ENCODE measurements around the gene SORCS2. TPM values are rescaled to one million over a fixed set of nuclear protein-coding genes. Genes with fewer than 3 reads are reported as not detected.
A peak's percentile ranks its signal among the peaks of the same experiment; 100 is the strongest.

Gene SORCS2
- total RNA-seq, 4 donors from 2014 or later: 2.0 to 7.4 (median 3.6) TPM

GRCh38 chr4:7189066-7189465, 3.3 kb upstream of the SORCS2 start:
- ATAC-seq: no peak
- no peaks in the 10 kb centered on the region for H3K9me3 ChIP-seq
- peaks cover 0 to 28% (median 17%) of the 10 kb centered on the region in 3 donors for H3K4me1 ChIP-seq
- no peaks in the 10 kb centered on the region for H3K36me3 ChIP-seq
- 64 to 93% methylated on average over 6 to 9 of the region's 12 CpGs for WGBS, 2 donors (ENCODE audit: low coverage in 1 of 2)
- no peak overlapping the region for H3K4me3 ChIP-seq
- H3K27me3 ChIP-seq: peaks cover 51% of the 10 kb centered on the region
- no peak for TF ChIP-seq CTCF (IDR thresholded peaks at IDR 0.05)
- no peak overlapping the region for H3K27ac ChIP-seq

GRCh38 chr4:7189475-7190277, 2.7 kb upstream of the SORCS2 start:
- no peak overlapping the region for H3K4me3 ChIP-seq
- H3K4me1 ChIP-seq: peaks cover 0 to 34% (median 18%) of the 10 kb centered on the region in 3 donors
- peaks cover 57% of the 10 kb centered on the region for H3K27me3 ChIP-seq
- H3K36me3 ChIP-seq: no peaks in the 10 kb centered on the region
- ATAC-seq: no peak
- WGBS, 2 donors (ENCODE audit: low coverage in 1 of 2): 77 to 82% methylated on average over 7 of the region's 11 CpGs
- no peak overlapping the region for H3K27ac ChIP-seq
- TF ChIP-seq POLR2AphosphoS5 (IDR thresholded peaks at IDR 0.05) (no peak), CTCF (IDR thresholded peaks at IDR 0.05) (no peak), POLR2A (IDR thresholded peaks at IDR 0.05) (no peak), EP300 (IDR thresholded peaks at IDR 0.05) (no peak)
- no peaks in the 10 kb centered on the region for H3K9me3 ChIP-seq

- no peak for ATAC-seq
- Histone ChIP-seq H3K27me3 (peaks cover 57% of the 10 kb centered on the region), H3K4me1 (peaks cover 0 to 40% (median 18%) of the 10 kb centered on the region in 3 donors), H3K36me3 (no peaks in the 10 kb centered on the region), H3K27ac (no peak overlapping the region), H3K9me3 (no peaks in the 10 kb centered on the region), H3K4me3 (no peak overlapping the region)
- WGBS, 2 donors (ENCODE audit: low coverage in 1 of 2): 78 to 88% methylated on average over 1 to 2 of the region's 2 CpGs
- TF ChIP-seq EP300 (IDR thresholded peaks at IDR 0.05) (no peak), CTCF (IDR thresholded peaks at IDR 0.05) (no peak), POLR2A (IDR thresholded peaks at IDR 0.05) (no peak), POLR2AphosphoS5 (IDR thresholded peaks at IDR 0.05) (no peak)
Observed at GRCh38 chr4:7190278-7190594, 2.1 kb upstream of the SORCS2 start.

- Histone ChIP-seq H3K4me3 (no peak overlapping the region), H3K27me3 (peaks cover 57% of the 10 kb centered on the region), H3K27ac (no peak overlapping the region), H3K4me1 (peaks cover 0 to 47% (median 18%) of the 10 kb centered on the region in 3 donors), H3K9me3 (no peaks in the 10 kb centered on the region), H3K36me3 (no peaks in the 10 kb centered on the region)
- no peak for ATAC-seq
- WGBS, 2 donors (ENCODE audit: low coverage in 1 of 2): 73 to 83% methylated on average over 6 to 7 of the region's 11 CpGs
- TF ChIP-seq POLR2A (IDR thresholded peaks at IDR 0.05): no peak
Observed at GRCh38 chr4:7190691-7191545, 1.4 kb upstream of the SORCS2 start.

- ATAC-seq: no peak
Observed at GRCh38 chr4:7191546-7192251, 639 bp upstream of the SORCS2 start.

More at GRCh38 chr4:7191546-7192251, 639 bp upstream of the SORCS2 start:
- H3K27ac ChIP-seq: peak overlapping the region in 1 of 4 donors; percentile 51
- peaks cover 0 to 55% (median 18%) of the 10 kb centered on the region in 3 donors for H3K4me1 ChIP-seq
- no peaks in the 10 kb centered on the region for H3K9me3 ChIP-seq
- peak overlapping the region in 1 of 2 donors; percentile 61 for H3K4me3 ChIP-seq
- peaks cover 54% of the 10 kb centered on the region for H3K27me3 ChIP-seq
- TF ChIP-seq EP300 (IDR thresholded peaks at IDR 0.05): no peak
- TF ChIP-seq POLR2A (IDR thresholded peaks at IDR 0.05): no peak
- TF ChIP-seq POLR2AphosphoS5 (IDR thresholded peaks at IDR 0.05): no peak
- TF ChIP-seq CTCF (IDR thresholded peaks at IDR 0.05): no peak
- WGBS, 2 donors (ENCODE audit: low coverage in 1 of 2): 40% methylated on average over 6 of the region's 22 CpGs; no CpG with 5 or more reads in 1 of the 2 donors
- H3K36me3 ChIP-seq: no peaks in the 10 kb centered on the region
